HuH-7 (cell line): ENCODE results near the gene A4GNT.

ENCODE experiments used
- DNase-seq: peaks from one replicate; pipeline ENCODE4 v3.0.0; 2011; ENCODE audit warnings: low spot score

The A4GNT gene

GRCh38 chr3:138078901-138079344, 53.3 kb downstream of the A4GNT start:
- DNase-seq = no peak

DNA sequence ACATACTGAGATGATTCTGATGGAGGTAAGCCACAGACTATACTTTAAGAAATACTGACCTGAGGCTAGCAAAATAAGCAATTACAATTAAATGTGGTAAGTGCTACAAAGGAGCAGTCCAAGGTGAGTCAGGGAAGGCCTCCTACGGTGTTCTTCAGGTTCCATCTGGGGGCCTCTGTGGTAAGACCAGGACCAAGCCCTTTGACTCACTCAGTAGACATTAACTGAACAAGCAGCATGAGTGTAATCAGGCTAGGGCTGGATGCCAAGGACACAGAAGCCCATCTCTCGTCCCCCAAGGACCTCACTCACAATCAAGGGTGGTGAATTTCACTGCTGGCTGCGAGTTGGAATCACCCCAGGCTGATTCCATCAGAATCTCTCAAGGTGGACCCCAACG, 54.1 kb downstream of the A4GNT start:
- no peak for DNase-seq
